ENCODE data around the gene DUSP2. TPM values are rescaled to one million over a fixed set of nuclear protein-coding genes. Genes with fewer than 3 reads are reported as not detected.

Gene DUSP2
- total and polyA plus RNA-seq, 10 of the 15 experiments (the other 5 are each of a cell fraction or from before 2014, with no cell fraction given): 9.7 to 212 (median 57.2) TPM

- TF ChIP-seq GABPA (IDR thresholded peaks at IDR 0.05; ENCODE audit: low read depth) (no peak), IKZF2 (IDR thresholded peaks at IDR 0.05) (no peak), MXI1 (IDR thresholded peaks at IDR 0.05; ENCODE audit: low read depth, low read length) (no peak), IKZF1 (conservative IDR thresholded peaks at IDR 0.05) (no peak), JUND (IDR thresholded peaks at IDR 0.05; ENCODE audit: low read depth, low read length) (0 out of 2 replicates have a peak, but pooled peaks have one; percentile 7), LARP7 (IDR thresholded peaks at IDR 0.05) (no peak), POLR2AphosphoS2 (IDR thresholded peaks at IDR 0.05; ENCODE audit: low read depth, low read length) (peak; percentile 77), HCFC1 (IDR thresholded peaks at IDR 0.05; ENCODE audit: low read length) (peak; percentile 26; the same call in 1 of the 2 replicates), NBN (IDR thresholded peaks at IDR 0.05) (0 out of 2 replicates have a peak, but pooled peaks have one; percentile 47), POLR2AphosphoS5 (IDR thresholded peaks at IDR 0.05; ENCODE audit: low read length) (peak; percentile 95; the same call in 1 of the 2 replicates), EP300 (IDR thresholded peaks at IDR 0.05; ENCODE audit: borderline replicate concordance in 1 of 2, control insufficient read depth in 1 of 2, low read depth in 2 of 2, low read length in 2 of 2) (0 out of 4 replicates have a peak, but pooled peaks of 1 of the 2 experiments have one; percentile 9)
- TF ChIP-seq, protein P1, sequence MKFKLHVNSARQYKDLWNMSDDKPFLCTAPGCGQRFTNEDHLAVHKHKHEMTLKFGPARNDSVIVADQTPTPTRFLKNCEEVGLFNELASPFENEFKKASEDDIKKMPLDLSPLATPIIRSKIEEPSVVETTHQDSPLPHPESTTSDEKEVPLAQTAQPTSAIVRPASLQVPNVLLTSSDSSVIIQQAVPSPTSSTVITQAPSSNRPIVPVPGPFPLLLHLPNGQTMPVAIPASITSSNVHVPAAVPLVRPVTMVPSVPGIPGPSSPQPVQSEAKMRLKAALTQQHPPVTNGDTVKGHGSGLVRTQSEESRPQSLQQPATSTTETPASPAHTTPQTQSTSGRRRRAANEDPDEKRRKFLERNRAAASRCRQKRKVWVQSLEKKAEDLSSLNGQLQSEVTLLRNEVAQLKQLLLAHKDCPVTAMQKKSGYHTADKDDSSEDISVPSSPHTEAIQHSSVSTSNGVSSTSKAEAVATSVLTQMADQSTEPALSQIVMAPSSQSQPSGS (IDR thresholded peaks at IDR 0.05; ENCODE audit: low read length): no peak
- TF ChIP-seq, protein P2, sequence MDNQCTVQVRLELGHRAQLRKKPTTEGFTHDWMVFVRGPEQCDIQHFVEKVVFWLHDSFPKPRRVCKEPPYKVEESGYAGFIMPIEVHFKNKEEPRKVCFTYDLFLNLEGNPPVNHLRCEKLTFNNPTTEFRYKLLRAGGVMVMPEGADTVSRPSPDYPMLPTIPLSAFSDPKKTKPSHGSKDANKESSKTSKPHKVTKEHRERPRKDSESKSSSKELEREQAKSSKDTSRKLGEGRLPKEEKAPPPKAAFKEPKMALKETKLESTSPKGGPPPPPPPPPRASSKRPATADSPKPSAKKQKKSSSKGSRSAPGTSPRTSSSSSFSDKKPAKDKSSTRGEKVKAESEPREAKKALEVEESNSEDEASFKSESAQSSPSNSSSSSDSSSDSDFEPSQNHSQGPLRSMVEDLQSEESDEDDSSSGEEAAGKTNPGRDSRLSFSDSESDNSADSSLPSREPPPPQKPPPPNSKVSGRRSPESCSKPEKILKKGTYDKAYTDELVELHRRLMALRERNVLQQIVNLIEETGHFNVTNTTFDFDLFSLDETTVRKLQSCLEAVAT (IDR thresholded peaks at IDR 0.05): peak; percentile 99
- TF ChIP-seq, protein P3, sequence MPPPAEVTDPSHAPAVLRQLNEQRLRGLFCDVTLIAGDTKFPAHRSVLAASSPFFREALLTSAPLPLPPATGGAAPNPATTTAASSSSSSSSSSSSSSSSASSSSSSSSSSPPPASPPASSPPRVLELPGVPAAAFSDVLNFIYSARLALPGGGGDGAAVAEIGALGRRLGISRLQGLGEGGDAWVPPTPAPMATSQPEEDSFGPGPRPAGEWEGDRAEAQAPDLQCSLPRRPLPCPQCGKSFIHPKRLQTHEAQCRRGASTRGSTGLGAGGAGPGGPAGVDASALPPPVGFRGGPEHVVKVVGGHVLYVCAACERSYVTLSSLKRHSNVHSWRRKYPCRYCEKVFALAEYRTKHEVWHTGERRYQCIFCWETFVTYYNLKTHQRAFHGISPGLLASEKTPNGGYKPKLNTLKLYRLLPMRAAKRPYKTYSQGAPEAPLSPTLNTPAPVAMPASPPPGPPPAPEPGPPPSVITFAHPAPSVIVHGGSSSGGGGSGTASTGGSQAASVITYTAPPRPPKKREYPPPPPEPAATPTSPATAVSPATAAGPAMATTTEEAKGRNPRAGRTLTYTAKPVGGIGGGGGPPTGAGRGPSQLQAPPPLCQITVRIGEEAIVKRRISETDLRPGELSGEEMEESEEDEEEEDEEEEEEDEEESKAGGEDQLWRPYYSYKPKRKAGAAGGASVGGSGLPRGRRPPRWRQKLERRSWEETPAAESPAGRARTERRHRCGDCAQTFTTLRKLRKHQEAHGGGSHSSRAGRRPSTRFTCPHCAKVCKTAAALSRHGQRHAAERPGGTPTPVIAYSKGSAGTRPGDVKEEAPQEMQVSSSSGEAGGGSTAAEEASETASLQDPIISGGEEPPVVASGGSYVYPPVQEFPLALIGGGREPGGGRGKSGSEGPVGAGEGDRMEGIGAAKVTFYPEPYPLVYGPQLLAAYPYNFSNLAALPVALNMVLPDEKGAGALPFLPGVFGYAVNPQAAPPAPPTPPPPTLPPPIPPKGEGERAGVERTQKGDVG (CRISPR knock-in tag; IDR thresholded peaks at IDR 0.05): no peak
Measured at GRCh38 chr2:96144481-96145035, 682 bp downstream of the DUSP2 start (continued).

All from GM12878 (cell line).